ENCODE measurements around the gene LIX1L. TPM values are rescaled to one million over a fixed set of nuclear protein-coding genes. Genes with fewer than 3 reads are reported as not detected.

The LIX1L gene
- total and polyA plus RNA-seq, 2 of the 13 experiments (the other 11 are each of a cell fraction or from before 2014, with no cell fraction given): 8.1 to 24.9 TPM

GRCh38 chr1:145963265-145964019 is 5.6 kb upstream of the LIX1L start:
- H3K27me3 ChIP-seq (ENCODE audit: control insufficient read depth in 1 of 2, insufficient read depth in 2 of 2, low read length in 2 of 2): peaks cover 0 to 30% of the 10 kb centered on the region in 2 experiments; a peak in 3 of 5 replicates
- H3K4me2 ChIP-seq (ENCODE audit: low read depth, low read length): peak overlapping the region; percentile 93
- intact Hi-C loops (cut with micrococcal nuclease; ENCODE audit: unreplicated experiment): loop anchor here (2.0 to 5.0 kb wide), 3 partner anchors 37 to 106 kb away; partner anchors contain the start of genes PIAS3 and RBM8A
- no peak overlapping the region for H2AFZ ChIP-seq (ENCODE audit: low read length)
- H3K27ac ChIP-seq (ENCODE audit: extremely low read length, insufficient read depth, low read length): peak overlapping the region; percentile 53
- TF ChIP-seq RFX1 (IDR thresholded peaks at IDR 0.05) (peak; percentile 52), RFX3 (CRISPR knock-in tag; IDR thresholded peaks at IDR 0.05) (peak; percentile 58), MNT (IDR thresholded peaks at IDR 0.05) (peak; percentile 84), SAP130 (CRISPR knock-in tag; IDR thresholded peaks at IDR 0.05; ENCODE audit: low read depth) (peak; percentile 33)
- TF ChIP-seq, protein P1, sequence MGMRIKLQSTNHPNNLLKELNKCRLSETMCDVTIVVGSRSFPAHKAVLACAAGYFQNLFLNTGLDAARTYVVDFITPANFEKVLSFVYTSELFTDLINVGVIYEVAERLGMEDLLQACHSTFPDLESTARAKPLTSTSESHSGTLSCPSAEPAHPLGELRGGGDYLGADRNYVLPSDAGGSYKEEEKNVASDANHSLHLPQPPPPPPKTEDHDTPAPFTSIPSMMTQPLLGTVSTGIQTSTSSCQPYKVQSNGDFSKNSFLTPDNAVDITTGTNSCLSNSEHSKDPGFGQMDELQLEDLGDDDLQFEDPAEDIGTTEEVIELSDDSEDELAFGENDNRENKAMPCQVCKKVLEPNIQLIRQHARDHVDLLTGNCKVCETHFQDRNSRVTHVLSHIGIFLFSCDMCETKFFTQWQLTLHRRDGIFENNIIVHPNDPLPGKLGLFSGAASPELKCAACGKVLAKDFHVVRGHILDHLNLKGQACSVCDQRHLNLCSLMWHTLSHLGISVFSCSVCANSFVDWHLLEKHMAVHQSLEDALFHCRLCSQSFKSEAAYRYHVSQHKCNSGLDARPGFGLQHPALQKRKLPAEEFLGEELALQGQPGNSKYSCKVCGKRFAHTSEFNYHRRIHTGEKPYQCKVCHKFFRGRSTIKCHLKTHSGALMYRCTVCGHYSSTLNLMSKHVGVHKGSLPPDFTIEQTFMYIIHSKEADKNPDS (CRISPR knock-in tag; IDR thresholded peaks at IDR 0.05): no peak
- TF ChIP-seq, protein P2, sequence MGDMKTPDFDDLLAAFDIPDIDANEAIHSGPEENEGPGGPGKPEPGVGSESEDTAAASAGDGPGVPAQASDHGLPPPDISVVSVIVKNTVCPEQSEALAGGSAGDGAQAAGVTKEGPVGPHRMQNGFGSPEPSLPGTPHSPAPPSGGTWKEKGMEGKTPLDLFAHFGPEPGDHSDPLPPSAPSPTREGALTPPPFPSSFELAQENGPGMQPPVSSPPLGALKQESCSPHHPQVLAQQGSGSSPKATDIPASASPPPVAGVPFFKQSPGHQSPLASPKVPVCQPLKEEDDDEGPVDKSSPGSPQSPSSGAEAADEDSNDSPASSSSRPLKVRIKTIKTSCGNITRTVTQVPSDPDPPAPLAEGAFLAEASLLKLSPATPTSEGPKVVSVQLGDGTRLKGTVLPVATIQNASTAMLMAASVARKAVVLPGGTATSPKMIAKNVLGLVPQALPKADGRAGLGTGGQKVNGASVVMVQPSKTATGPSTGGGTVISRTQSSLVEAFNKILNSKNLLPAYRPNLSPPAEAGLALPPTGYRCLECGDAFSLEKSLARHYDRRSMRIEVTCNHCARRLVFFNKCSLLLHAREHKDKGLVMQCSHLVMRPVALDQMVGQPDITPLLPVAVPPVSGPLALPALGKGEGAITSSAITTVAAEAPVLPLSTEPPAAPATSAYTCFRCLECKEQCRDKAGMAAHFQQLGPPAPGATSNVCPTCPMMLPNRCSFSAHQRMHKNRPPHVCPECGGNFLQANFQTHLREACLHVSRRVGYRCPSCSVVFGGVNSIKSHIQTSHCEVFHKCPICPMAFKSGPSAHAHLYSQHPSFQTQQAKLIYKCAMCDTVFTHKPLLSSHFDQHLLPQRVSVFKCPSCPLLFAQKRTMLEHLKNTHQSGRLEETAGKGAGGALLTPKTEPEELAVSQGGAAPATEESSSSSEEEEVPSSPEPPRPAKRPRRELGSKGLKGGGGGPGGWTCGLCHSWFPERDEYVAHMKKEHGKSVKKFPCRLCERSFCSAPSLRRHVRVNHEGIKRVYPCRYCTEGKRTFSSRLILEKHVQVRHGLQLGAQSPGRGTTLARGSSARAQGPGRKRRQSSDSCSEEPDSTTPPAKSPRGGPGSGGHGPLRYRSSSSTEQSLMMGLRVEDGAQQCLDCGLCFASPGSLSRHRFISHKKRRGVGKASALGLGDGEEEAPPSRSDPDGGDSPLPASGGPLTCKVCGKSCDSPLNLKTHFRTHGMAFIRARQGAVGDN (CRISPR knock-in tag; IDR thresholded peaks at IDR 0.05): no peak
- H3K9me3 ChIP-seq (ENCODE audit: low read length): no peaks in the 10 kb centered on the region
- WGBS (ENCODE audit: low lambda C conversion rate): 25% methylated on average over 5 of the region's 5 CpGs
- ATAC-seq: no peak
- peak overlapping the region; percentile 77 to 84 (median 82) for H3K4me3 ChIP-seq (replicated peaks in 1 of 3; ENCODE audit: insufficient read depth in 1 of 3, low read depth in 2 of 3, low read length in 3 of 3)
- no peaks in the 10 kb centered on the region for H4K20me1 ChIP-seq (ENCODE audit: insufficient read depth, low read length)
- no peak for DNase-seq (ENCODE audit: low spot score)
- POLR2A ChIA-PET: interaction anchor here (0.6 to 3.4 kb wide), 14 partner anchors 9 to 118 kb away, joined by 3 to 51 read pairs (median 4); partner anchors contain the start of genes NUDT17, PIAS3 and RBM8A
- BruUV-seq (replicated peaks): no TSS peak
- no peak for FAIRE-seq
- CTCF ChIA-PET (ENCODE audit: low intra/inter-chr PET ratio, low total read pairs): no interaction called here
- no peaks in the 10 kb centered on the region for H3K79me2 ChIP-seq (ENCODE audit: insufficient read depth, low read length)
- in situ Hi-C loops (cut with HindIII; ENCODE audit: extremely low pct_ligation_motif_present, low pct_unique_long_range_greater_than_20kb): loop anchor here (5.0 kb wide), 1 partner anchor 36 kb away; the partner anchor contains the start of gene RBM8A
- H3K9ac ChIP-seq (ENCODE audit: insufficient read depth, low read depth, low read length): peak overlapping the region; percentile 78
- H3K36me3 ChIP-seq (replicated peaks in 1 of 2; ENCODE audit: control insufficient read depth in 1 of 2, insufficient read depth in 2 of 2, low read length in 2 of 2): no peaks in the 10 kb centered on the region
- peaks cover 53% of the 10 kb centered on the region for H3K4me1 ChIP-seq (ENCODE audit: insufficient read depth, low read length)

All from HepG2 (cell line).